GM12878 (cell line): ENCODE results near the gene FGD6. TPM values are rescaled to one million over a fixed set of nuclear protein-coding genes. Genes with fewer than 3 reads are reported as not detected.
A peak's percentile ranks its signal among the peaks of the same experiment; 100 is the strongest.

Experiments
- FOXK2 ChIP-seq: fragments of 450-650 bp; IDR thresholded peaks from 2 replicates; pipeline ENCODE4 v1.6.1; 2017; ENCODE audit warnings: mild to moderate bottlenecking, moderate library complexity
- HSF1 ChIP-seq: fragments of 150-350 bp; IDR thresholded peaks from 2 replicates; pipeline ENCODE4 v1.6.1; 2014; ENCODE audit warnings: mild to moderate bottlenecking, low read depth, low read length
- KAT2A ChIP-seq: conservative IDR thresholded peaks from 2 replicates; pipeline ENCODE4 v1.6.1; 2011; ENCODE audit warnings: low read depth, low read length; ENCODE audit not compliant: control insufficient read depth
- MEF2A ChIP-seq: IDR thresholded peaks from 2 replicates; pipeline ENCODE4 v1.6.1; 2011; ENCODE audit warnings: low read depth, mild to moderate bottlenecking, low read length, moderate library complexity; ENCODE audit not compliant: insufficient read depth
- NR2C1 ChIP-seq: fragments of 450-650 bp; IDR thresholded peaks from 2 replicates; pipeline ENCODE4 v1.6.1; 2017; ENCODE audit warnings: antibody characterized with exemption, mild to moderate bottlenecking, moderate library complexity
- PAX5 ChIP-seq: IDR thresholded peaks from 2 replicates; pipeline ENCODE4 v1.6.1; 2011; ENCODE audit warnings: low read depth, low read length, borderline replicate concordance
- POLR2A ChIP-seq: IDR thresholded peaks from 2 replicates; pipeline ENCODE4 v1.6.1; 2011; ENCODE audit warnings: low read depth, mild to moderate bottlenecking, low read length
- RB1 ChIP-seq: fragments of 450-650 bp; formaldehyde crosslinking; IDR thresholded peaks from 2 replicates; pipeline ENCODE4 v1.6.1; 2017; ENCODE audit warnings: mild to moderate bottlenecking, borderline replicate concordance
- RCOR1 ChIP-seq: conservative IDR thresholded peaks from 2 replicates; pipeline ENCODE4 v1.6.1; 2012; ENCODE audit warnings: low read depth, low read length, improper control_type of control experiment
- RUNX3 ChIP-seq: IDR thresholded peaks from 2 replicates; pipeline ENCODE4 v1.6.1; 2012; ENCODE audit warnings: low read length, inconsistent platforms
- SKIL ChIP-seq: fragments of 450-650 bp; IDR thresholded peaks from 2 replicates; pipeline ENCODE4 v1.6.1; 2017; ENCODE audit warnings: mild to moderate bottlenecking, low read depth, inconsistent platforms; ENCODE audit not compliant: poor library complexity, severe bottlenecking
- SRF ChIP-seq, 2 experiments: IDR thresholded peaks; 2 replicates each; pipeline ENCODE4 v1.6.1; 2011; ENCODE audit warnings: low read depth in 2 of 2, low read length in 2 of 2, mild to moderate bottlenecking in 1 of 2, moderate library complexity in 1 of 2
- STAT3 ChIP-seq: IDR thresholded peaks from 2 replicates; pipeline ENCODE4 v1.6.1; 2011; ENCODE audit warnings: low read depth, low read length, improper control_type of control experiment
- TAF1 ChIP-seq: IDR thresholded peaks from 2 replicates; pipeline ENCODE4 v1.6.1; 2011; ENCODE audit warnings: mild to moderate bottlenecking, low read depth, low read length, borderline replicate concordance
- TCF7 ChIP-seq: IDR thresholded peaks from 2 replicates; pipeline ENCODE4 v1.6.1; 2014; ENCODE audit warnings: antibody characterized with exemption, borderline replicate concordance
- ZBTB40 ChIP-seq: fragments of 450-650 bp; IDR thresholded peaks from 2 replicates; pipeline ENCODE4 v1.6.1; 2016; ENCODE audit warnings: mild to moderate bottlenecking, moderate library complexity, borderline replicate concordance
- ZNF207 ChIP-seq: fragments of 450-650 bp; IDR thresholded peaks from 2 replicates; pipeline ENCODE4 v1.6.1; 2014; ENCODE audit warnings: antibody characterized with exemption, mild to moderate bottlenecking, borderline replicate concordance
- ZNF384 ChIP-seq: IDR thresholded peaks from 2 replicates; pipeline ENCODE4 v1.6.1; 2012; ENCODE audit warnings: low read depth, mild to moderate bottlenecking, low read length, improper control_type of control experiment, borderline replicate concordance
- polyA plus RNA-seq, 11 experiments: library from polyadenylated mRNA; depleted of rRNA in 4 of 11; unstranded in 6 of 11; stranded (reverse) in 5 of 11; fragments of >200 nt; fragmentation: Nextera tagmentation in 4 of 11; fragmentation: Illumina TruSeq in 1 of 11; extraction: Ambion mirVana in 4 of 11; extraction: Trizol in 1 of 11; gene quantifications; 1 replicate in 1 of 11; 2 replicates in 10 of 11; pipeline versions ENCODE4 v1.2.1 to v1.2.3, GENCODE V29; 2011 to 2016; ENCODE audit warnings: inconsistent platforms in 2 of 11, missing spikeins in 2 of 11, low read depth in 1 of 11
- total RNA-seq, 4 experiments: library from RNA; depleted of rRNA in 3 of 4; stranded (reverse); fragments of >200 nt in 3 of 4; fragmentation: Illumina TruSeq in 1 of 4; extraction: Trizol in 1 of 4; gene quantifications; 2 replicates each; pipeline versions ENCODE4 v1.2.1 to v1.2.3, GENCODE V29; 2013 to 2021

The FGD6 gene
- total and polyA plus RNA-seq, 10 of the 15 experiments (the other 5 are each of a cell fraction or from before 2014, with no cell fraction given) = 2.4 to 15.5 (median 8.9) TPM

GRCh38 chr12:95216711-95217376, 423 bp downstream of the FGD6 start (continued):
- TF ChIP-seq ZBTB40 = no peak
- TF ChIP-seq STAT3 = no peak
- TF ChIP-seq SKIL = no peak
- no peak for TF ChIP-seq SRF (IDR thresholded peaks at IDR 0.05; ENCODE audit: low read depth in 2 of 2, low read length in 2 of 2)
- no peak for TF ChIP-seq HSF1
- TF ChIP-seq RUNX3 = peak; percentile 51; the same call in 1 of the 2 replicates
- TF ChIP-seq RCOR1 = no peak
- peak; percentile 70; the same call in 1 of the 2 replicates for TF ChIP-seq ZNF207
- peak; percentile 61; the same call in 1 of the 2 replicates for TF ChIP-seq RB1
- no peak for TF ChIP-seq TAF1
- no peak for TF ChIP-seq FOXK2
- no peak for TF ChIP-seq TCF7
- no peak for TF ChIP-seq MEF2A
- 0 out of 2 replicates have a peak, but pooled peaks have one; percentile 9 for TF ChIP-seq ZNF384
- no peak for TF ChIP-seq KAT2A
- no peak for TF ChIP-seq POLR2A
- TF ChIP-seq NR2C1 = no peak
- no peak for TF ChIP-seq PAX5
